GM12874 (cell line): ENCODE measurements around the gene CPXM2.

Experiments
- CTCF ChIP-seq: IDR thresholded peaks from 2 replicates; pipeline ENCODE4 v1.5.1; 2011; ENCODE audit warnings: low read depth, mild to moderate bottlenecking, control low read depth, low read length, moderate library complexity; ENCODE audit not compliant: insufficient read depth

CPXM2 gene

GRCh38 chr10:123718544-123719060, 173.0 kb downstream of the CPXM2 start:
- no peak for TF ChIP-seq CTCF

GRCh38 chr10:123717336-123717735, 174.3 kb downstream of the CPXM2 start:
- TF ChIP-seq CTCF, result no peak

GRCh38 chr10:123715546-123715945, 176.1 kb downstream of the CPXM2 start:
- TF ChIP-seq CTCF, result no peak

- no peak for TF ChIP-seq CTCF
Observed at GRCh38 chr10:123706236-123706635, 185.4 kb downstream of the CPXM2 start.

- TF ChIP-seq CTCF, result no peak
Observed at GRCh38 chr10:123704812-123705211, 186.8 kb downstream of the CPXM2 start.

GRCh38 chr10:123704076-123704475, 187.5 kb downstream of the CPXM2 start:
- TF ChIP-seq CTCF, result no peak

GRCh38 chr10:123703195-123703790, 188.3 kb downstream of the CPXM2 start:
- TF ChIP-seq CTCF, result no peak
